Measurements from ENCODE around the gene SLC25A31.

DNA sequence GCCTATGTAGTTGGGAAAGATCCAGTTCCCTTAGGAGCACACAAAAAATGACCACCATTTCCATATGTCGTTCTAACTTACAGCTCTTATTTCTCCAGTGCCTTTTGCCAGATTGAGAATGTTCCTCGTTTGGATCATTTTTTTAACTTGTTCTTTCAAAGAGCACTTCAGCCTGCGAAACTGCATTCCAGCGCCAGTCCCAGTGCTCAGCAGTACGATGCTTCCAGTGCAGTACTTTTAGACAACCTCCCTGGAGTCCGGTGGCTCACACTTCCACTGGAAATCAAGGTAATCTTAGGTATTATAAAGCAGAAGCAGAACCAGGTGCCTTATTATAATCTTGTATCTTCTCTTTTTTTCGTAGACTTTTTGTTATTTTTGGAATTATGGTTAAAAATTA lies 42.6 kb upstream of the SLC25A31 start:
- TF ChIP-seq, protein P1, sequence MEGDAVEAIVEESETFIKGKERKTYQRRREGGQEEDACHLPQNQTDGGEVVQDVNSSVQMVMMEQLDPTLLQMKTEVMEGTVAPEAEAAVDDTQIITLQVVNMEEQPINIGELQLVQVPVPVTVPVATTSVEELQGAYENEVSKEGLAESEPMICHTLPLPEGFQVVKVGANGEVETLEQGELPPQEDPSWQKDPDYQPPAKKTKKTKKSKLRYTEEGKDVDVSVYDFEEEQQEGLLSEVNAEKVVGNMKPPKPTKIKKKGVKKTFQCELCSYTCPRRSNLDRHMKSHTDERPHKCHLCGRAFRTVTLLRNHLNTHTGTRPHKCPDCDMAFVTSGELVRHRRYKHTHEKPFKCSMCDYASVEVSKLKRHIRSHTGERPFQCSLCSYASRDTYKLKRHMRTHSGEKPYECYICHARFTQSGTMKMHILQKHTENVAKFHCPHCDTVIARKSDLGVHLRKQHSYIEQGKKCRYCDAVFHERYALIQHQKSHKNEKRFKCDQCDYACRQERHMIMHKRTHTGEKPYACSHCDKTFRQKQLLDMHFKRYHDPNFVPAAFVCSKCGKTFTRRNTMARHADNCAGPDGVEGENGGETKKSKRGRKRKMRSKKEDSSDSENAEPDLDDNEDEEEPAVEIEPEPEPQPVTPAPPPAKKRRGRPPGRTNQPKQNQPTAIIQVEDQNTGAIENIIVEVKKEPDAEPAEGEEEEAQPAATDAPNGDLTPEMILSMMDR (IDR thresholded peaks at IDR 0.05), result no peak
- no peak for TF ChIP-seq POLR2A (IDR thresholded peaks at IDR 0.05)

Data from right lobe of liver (tissue), 4 donors.